OCI-LY7 (cell line): ENCODE data around the gene TMEM179B. TPM values are rescaled to one million over a fixed set of nuclear protein-coding genes. Genes with fewer than 3 reads are reported as not detected.

Source experiments
- BruUV-seq: library from RNA; stranded (reverse); fragments of 400-500 nt; replicated peaks from 2 replicates; lab custom pipeline; 2021; lab: Mats Ljungman, UMichigan
- CTCF ChIA-PET: fragments of 300-600 bp; sonication (Branson Sonifier 250); formaldehyde crosslinking; loops from one replicate; lab custom pipeline; 2022; ENCODE audit warnings: antibody characterized with exemption; ENCODE audit not compliant: unreplicated experiment; lab: Charles Lee
- POLR2A ChIA-PET: fragments of 300-600 bp; sonication (Branson Sonifier 250); formaldehyde crosslinking; loops from one replicate; lab custom pipeline; 2022; ENCODE audit warnings: antibody characterized with exemption; lab: Charles Lee
- DNase-seq: peaks from one replicate; pipeline ENCODE4 v3.0.0-alpha.2; 2015; ENCODE audit warnings: low spot score
- H2AFZ ChIP-seq: fragments of 200-600 bp; sonication (generic), shearing (Covaris generic); 2 replicates; pipeline ENCODE4 v1.6.1; 2014; ENCODE audit warnings: mild to moderate bottlenecking, antibody characterized with exemption, low read length, moderate library complexity
- H3K27ac ChIP-seq: fragments of 200-600 bp; sonication (generic); 2 replicates; pipeline ENCODE4 v1.5.1; 2014; ENCODE audit warnings: mixed run types, low read depth, mild to moderate bottlenecking, moderate library complexity, low read length, inconsistent platforms; ENCODE audit not compliant: poor library complexity, severe bottlenecking
- H3K36me3 ChIP-seq: fragments of 200-600 bp; sonication (generic); 2 replicates; pipeline ENCODE4 v1.6.1; 2014; ENCODE audit warnings: mild to moderate bottlenecking, antibody characterized with exemption, low read length, moderate library complexity, mixed read lengths; ENCODE audit not compliant: insufficient read depth
- H3K4me1 ChIP-seq: fragments of 200-600 bp; sonication (generic); 2 replicates; pipeline ENCODE4 v1.5.1; 2014; ENCODE audit warnings: mild to moderate bottlenecking, low read length; ENCODE audit not compliant: insufficient read depth, poor library complexity, severe bottlenecking
- H3K4me2 ChIP-seq: fragments of 200-600 bp; sonication (generic); 2 replicates; pipeline ENCODE4 v1.6.1; 2014; ENCODE audit warnings: mild to moderate bottlenecking, low read length
- H3K4me3 ChIP-seq: fragments of 200-600 bp; sonication (generic); 2 replicates; pipeline ENCODE4 v1.5.1; 2014; ENCODE audit warnings: mild to moderate bottlenecking, low read depth, low read length; ENCODE audit not compliant: poor library complexity, severe bottlenecking
- H3K79me2 ChIP-seq: fragments of 200-600 bp; sonication (generic); 2 replicates; pipeline ENCODE4 v1.6.1; 2016; ENCODE audit warnings: low read depth, mild to moderate bottlenecking, low read length, moderate library complexity, mixed read lengths; ENCODE audit not compliant: insufficient read depth
- H3K9me2 ChIP-seq: fragments of 200-600 bp; sonication (generic); 2 replicates; pipeline ENCODE4 v1.6.1; 2016; ENCODE audit warnings: mild to moderate bottlenecking, low read length, mixed read lengths; ENCODE audit not compliant: insufficient read depth
- H3K9me3 ChIP-seq: fragments of 200-600 bp; sonication (generic); 2 replicates; pipeline ENCODE4 v1.6.1; 2014; ENCODE audit warnings: mild to moderate bottlenecking, mixed run types, low read length, mixed read lengths
- H4K20me1 ChIP-seq: fragments of 200-600 bp; sonication (generic); 2 replicates; pipeline ENCODE4 v1.6.1; 2014; ENCODE audit warnings: mild to moderate bottlenecking, antibody characterized with exemption, low read length, moderate library complexity, mixed read lengths; ENCODE audit not compliant: insufficient read depth
- CTCF ChIP-seq: fragments of 200-600 bp; sonication (generic); conservative IDR thresholded peaks from 2 replicates; pipeline ENCODE4 v1.5.1; 2014; ENCODE audit warnings: mild to moderate bottlenecking, antibody characterized with exemption, low read length, moderate library complexity, mixed read lengths
- EZH2phosphoT487 ChIP-seq: fragments of 200-600 bp; sonication (generic); IDR thresholded peaks from 2 replicates; pipeline ENCODE4 v1.6.1; 2018; ENCODE audit warnings: low read depth, borderline replicate concordance, mild to moderate bottlenecking, mixed run types, antibody characterized with exemption, low read length, moderate library complexity, mixed read lengths
- intact Hi-C: fragments of 100-400 bp; cut with micrococcal nuclease; formaldehyde crosslinking; loops from one replicate; pipeline ENCODE4 v1.10.0; 2022; ENCODE audit not compliant: unreplicated experiment
- total RNA-seq, 2 experiments: library from RNA; depleted of rRNA in 1 of 2; stranded (reverse); fragments of >200 nt in 1 of 2; shearing (Covaris generic) in 1 of 2; gene quantifications; 2 replicates each; pipeline ENCODE4 v1.2.3, GENCODE V29; 2014 to 2022

TMEM179B gene
- total RNA-seq, 2 experiments from 2014 or later = 18.6 to 33.1 TPM

- ChIA-PET CTCF (interaction anchor here (0.6 to 1.5 kb wide), 4 partner anchors 24 to 130 kb away, joined by 3 to 5 read pairs (median 4); no protein-coding TSS in a partner anchor), POLR2A (interaction anchor here (0.6 to 2.0 kb wide), 37 partner anchors 9 to 856 kb away, joined by 3 to 16 read pairs (median 4); partner anchors contain the start of genes C11orf98, CSKMT, EEF1G and HNRNPUL2)
- Histone ChIP-seq H3K27ac (peak within 1 kb of the TSS; percentile 60), H3K36me3 (no peaks in the 10 kb centered on the region), H3K9me3 (no peaks in the 10 kb centered on the region), H3K9me2 (no peaks in the 10 kb centered on the region), H3K4me1 (peaks cover 20% of the 10 kb centered on the region), H3K4me2 (peak within 1 kb of the TSS; percentile 66), H2AFZ (peak within 1 kb of the TSS; percentile 37), H3K4me3 (peak within 1 kb of the TSS; percentile 71), H3K79me2 (no peaks in the 10 kb centered on the region), H4K20me1 (no peaks in the 10 kb centered on the region)
- BruUV-seq = no TSS peak
- intact Hi-C loops = no loop called here
- TF ChIP-seq CTCF (no peak), EZH2phosphoT487 (no peak)
- peak; percentile 99 for DNase-seq
These were observed 33.2 kb upstream of the TMEM179B start, which contains the start of gene ZBTB3 for GRCh38 chr11:62753736-62754603. Gene ZBTB3 (minus strand): TSS chr11:62754160. CDS start chr11:62753664, 496 bp downstream.

- Histone ChIP-seq H4K20me1 (no peaks in the 10 kb centered on the region), H3K79me2 (no peaks in the 10 kb centered on the region), H3K4me2 (peak overlapping the region; percentile 63), H3K36me3 (no peaks in the 10 kb centered on the region), H3K9me3 (no peaks in the 10 kb centered on the region), H3K4me1 (peaks cover 20% of the 10 kb centered on the region), H3K4me3 (peak overlapping the region; percentile 71), H3K9me2 (no peaks in the 10 kb centered on the region), H2AFZ (no peak overlapping the region), H3K27ac (no peak overlapping the region)
- ChIA-PET POLR2A (interaction anchor here (1.0 kb wide), 1 partner anchor 100 kb away, joined by 8 read pairs; no protein-coding TSS in a partner anchor), CTCF (no interaction called here)
- no TSS peak for BruUV-seq
- TF ChIP-seq EZH2phosphoT487 (no peak), CTCF (no peak)
- no peak for DNase-seq
- intact Hi-C loops = no loop called here
These were observed 32.1 kb upstream of the TMEM179B start for GRCh38 chr11:62755086-62755615.
